Stimulated activated CD4-positive, alpha-beta T cell treated with anti-CD3 and anti-CD28 coated beads, Interleukin-1b, Interleukin-23, amount 100 ng/mL, for 24 hours (primary cell): ENCODE measurements around the gene SGO2.

Source experiments
- DNase-seq, 4 experiments: peaks; one replicate each; pipeline ENCODE4 v3.0.0-alpha.2; 2020; ENCODE audit warnings: low read depth in 4 of 4, low spot score in 1 of 4

Gene SGO2, protein sequence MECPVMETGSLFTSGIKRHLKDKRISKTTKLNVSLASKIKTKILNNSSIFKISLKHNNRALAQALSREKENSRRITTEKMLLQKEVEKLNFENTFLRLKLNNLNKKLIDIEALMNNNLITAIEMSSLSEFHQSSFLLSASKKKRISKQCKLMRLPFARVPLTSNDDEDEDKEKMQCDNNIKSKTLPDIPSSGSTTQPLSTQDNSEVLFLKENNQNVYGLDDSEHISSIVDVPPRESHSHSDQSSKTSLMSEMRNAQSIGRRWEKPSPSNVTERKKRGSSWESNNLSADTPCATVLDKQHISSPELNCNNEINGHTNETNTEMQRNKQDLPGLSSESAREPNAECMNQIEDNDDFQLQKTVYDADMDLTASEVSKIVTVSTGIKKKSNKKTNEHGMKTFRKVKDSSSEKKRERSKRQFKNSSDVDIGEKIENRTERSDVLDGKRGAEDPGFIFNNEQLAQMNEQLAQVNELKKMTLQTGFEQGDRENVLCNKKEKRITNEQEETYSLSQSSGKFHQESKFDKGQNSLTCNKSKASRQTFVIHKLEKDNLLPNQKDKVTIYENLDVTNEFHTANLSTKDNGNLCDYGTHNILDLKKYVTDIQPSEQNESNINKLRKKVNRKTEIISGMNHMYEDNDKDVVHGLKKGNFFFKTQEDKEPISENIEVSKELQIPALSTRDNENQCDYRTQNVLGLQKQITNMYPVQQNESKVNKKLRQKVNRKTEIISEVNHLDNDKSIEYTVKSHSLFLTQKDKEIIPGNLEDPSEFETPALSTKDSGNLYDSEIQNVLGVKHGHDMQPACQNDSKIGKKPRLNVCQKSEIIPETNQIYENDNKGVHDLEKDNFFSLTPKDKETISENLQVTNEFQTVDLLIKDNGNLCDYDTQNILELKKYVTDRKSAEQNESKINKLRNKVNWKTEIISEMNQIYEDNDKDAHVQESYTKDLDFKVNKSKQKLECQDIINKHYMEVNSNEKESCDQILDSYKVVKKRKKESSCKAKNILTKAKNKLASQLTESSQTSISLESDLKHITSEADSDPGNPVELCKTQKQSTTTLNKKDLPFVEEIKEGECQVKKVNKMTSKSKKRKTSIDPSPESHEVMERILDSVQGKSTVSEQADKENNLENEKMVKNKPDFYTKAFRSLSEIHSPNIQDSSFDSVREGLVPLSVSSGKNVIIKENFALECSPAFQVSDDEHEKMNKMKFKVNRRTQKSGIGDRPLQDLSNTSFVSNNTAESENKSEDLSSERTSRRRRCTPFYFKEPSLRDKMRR

DNA sequence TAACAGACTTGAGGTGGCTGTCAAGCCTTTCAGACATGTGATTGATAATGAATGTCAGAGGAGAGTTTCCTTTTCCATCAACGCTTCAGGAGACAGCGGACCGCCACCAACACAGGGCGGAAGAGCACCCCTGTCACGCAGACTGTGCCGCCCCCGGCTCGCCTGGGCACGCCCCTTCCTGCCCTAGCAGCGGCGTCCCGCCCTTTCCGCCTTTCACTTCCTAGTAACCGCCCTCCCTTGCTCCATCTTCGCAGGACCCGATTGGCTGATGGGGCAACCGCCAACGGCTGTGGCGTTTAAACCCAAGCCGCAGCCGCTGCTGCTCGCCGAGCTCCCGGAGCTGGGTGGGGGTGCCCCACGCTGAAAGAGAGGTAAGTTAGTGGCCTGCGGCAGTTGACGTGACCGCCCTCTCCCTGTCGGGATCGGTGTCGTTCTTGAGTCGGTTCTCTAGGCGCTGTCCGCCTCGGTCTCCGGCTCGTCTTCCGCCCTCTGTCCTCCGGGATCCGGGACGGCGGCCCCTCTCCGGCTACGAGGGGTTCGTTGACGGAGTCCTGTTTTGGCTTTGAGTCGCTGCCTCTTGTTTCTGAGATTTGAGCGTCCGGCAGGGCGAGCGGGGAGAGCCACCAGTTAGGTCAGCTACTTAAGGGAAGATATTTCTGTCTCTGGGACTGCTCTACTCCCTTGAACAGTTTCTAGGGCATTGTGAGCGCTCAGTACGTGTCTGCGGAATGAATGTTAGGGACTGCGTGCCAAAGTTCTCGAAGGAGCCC, at the start of gene SGO2:
TSS of gene SGO2 (plus strand) at position 326 of the 770 bp plus-strand sequence. CDS start 6,769 bp downstream, outside the sequence.
- peak; percentile 84 to 94 (median 89) for DNase-seq

DNA sequence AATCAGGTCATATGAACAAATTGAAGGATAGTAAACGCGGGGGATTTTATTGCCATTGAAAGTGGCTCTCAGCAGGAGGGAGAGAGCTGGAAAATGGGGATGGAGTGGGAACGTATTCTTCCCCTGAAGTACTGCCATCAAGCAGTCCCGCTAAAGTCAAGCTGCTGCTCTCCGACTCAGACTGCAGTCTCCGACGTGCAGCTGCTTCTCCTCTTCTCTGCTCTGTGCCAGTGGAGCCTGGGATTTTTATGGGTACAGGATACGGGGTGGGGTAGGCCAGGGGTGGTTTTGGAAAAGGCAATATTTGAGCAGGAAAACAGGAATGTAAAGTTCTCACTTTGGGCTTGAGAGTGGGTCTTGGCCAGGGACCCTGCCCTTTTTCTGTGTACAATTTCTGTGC, 49.2 kb upstream of the SGO2 start:
- no peak for DNase-seq

DNA sequence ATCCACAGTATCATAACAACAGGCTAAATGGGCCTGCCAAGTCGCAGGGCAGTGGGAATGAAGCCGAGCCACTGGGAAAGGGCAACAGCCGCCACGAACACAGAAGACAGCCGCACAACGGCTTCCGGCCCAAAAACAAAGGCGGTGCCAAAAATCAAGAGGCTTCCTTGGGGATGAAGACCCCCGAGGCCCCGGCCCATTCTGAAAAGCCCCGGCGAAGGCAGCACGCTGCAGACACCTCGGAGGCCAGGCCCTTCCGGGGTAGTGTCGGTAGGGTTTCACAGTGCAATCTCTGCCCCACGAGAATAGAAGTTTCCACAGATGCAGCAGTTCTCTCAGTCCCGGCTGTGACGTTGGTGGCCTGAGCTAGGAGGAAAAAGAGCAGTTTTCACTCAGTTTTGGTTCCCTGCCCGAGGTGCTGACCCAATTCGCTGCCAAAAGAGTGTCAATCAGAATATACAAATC, 48.3 kb upstream of the SGO2 start:
- no peak for DNase-seq

DNA sequence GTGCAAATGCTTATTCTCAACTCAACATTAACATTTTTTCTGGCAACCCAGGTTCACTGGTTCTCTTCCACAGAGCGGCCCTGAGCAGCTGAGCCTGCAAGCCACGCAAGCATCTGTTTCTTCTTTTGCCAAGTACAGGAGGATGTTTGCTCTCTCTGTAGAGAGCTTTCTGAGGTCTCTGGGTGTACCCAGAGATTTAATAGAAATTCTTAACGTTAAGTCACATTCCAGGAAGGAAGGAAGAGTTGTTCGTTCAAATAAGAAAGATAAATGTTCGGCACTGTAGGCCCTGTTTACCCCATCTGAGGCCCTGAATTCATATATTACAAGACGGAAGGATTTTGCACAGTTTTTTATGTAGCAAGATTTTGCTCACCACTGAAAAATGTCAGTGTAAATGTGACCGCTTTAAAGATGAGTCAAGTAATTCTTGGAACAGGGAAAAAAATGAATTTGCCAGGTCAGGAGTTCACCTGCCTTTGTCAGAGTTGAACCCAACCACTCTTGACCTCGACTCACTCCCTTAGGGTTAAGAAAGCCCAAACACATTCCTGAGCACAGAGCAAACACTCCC, 46.2 kb upstream of the SGO2 start:
- no peak for DNase-seq

DNA sequence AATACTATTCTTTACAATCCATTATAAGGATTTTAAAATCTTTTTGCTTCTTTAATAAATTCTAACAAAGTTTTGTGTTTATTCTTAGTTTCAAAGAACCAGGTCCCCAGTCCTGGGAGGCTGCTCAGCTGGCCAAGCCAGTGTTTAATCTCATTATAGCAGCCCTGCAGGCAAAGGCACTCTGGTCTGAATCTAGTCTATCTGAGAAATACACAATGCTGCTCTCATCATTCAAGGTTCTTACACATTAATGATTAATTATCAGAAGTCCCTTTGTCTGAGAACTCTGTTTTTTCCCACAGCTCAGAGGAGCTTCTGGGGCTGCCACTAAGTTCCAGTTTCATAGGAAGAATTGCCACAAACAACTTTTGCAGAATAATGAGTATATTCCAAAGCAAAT, 43.8 kb upstream of the SGO2 start:
- no peak for DNase-seq

DNA sequence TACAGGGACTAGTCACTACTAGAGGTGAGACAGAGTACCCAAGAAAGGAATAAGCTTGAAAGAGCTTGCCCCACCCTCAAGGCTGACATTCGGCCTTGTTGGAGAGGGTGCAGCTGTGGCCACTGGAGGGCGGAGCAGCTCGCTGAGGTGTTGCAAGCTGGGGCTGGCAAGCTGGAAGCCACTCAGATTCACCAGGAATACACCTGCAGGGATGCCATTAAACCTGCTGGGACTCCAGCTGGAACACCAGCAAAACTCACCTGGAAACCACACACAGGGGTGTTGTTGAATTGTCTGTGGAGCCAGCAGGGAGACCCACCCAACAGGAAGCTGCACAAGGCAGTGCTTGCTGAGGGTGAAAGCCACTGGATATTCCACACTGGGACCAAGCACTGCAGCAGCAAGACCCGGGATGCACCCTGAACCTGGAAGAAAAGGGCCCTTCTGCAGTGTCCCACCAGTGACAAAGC, 42.2 kb upstream of the SGO2 start:
- no peak for DNase-seq

DNA sequence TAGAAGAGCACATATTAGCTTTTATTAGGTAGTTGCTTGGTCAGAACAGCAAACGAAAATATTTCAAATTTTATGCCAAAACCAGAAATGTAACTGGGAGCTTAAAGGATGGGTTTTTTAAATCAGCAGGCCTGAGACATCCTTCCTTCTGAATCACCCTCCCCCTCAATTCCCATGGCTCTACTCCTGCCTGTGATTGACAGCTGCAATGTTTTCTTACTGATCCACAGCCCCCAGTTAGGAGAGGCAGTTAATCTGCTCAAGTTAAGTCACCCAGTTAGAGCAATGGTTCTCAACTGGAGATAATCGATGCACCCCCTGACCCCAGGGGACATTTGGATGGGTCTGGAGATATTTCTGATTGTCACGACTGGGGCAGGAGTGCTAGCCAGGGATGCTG, 41.1 kb upstream of the SGO2 start:
- no peak for DNase-seq

DNA sequence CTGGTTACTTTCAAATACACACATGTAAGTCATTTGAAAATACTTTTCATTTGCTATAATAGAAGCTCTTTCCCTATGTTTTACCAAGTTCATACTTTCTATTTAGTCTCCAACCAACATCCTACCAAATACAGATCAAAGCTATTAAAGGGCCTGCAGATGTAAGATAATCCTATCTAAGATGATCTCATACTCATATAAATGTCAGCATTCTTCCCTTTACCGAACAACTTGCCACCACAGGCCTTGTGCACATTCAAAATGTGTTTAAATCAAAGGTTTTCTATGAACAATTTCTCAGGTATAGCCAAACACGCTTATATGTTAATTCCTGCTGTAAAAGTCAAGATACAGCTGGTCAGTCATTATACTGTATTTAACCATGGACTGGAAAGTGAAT, 39.5 kb upstream of the SGO2 start:
- DNase-seq = no peak

DNA sequence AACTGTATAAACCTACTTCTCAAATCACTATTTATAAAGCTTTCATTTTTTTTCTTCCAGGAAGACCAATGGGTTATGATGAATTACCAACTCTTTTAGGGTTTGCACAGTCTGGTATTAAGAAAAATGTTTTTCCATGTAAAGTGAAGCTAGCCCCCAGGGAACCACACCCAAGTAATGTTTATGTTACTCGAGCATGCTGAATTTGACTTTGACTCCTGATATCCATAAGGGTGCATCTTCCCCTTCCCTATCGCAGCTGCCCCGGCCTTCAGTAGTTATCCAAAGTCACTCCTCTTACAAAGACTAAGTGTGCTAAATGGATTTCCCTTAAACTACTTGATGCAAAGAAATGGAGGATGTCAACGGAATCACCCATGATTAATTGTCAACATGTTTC, 37.8 kb upstream of the SGO2 start:
- no peak for DNase-seq

DNA sequence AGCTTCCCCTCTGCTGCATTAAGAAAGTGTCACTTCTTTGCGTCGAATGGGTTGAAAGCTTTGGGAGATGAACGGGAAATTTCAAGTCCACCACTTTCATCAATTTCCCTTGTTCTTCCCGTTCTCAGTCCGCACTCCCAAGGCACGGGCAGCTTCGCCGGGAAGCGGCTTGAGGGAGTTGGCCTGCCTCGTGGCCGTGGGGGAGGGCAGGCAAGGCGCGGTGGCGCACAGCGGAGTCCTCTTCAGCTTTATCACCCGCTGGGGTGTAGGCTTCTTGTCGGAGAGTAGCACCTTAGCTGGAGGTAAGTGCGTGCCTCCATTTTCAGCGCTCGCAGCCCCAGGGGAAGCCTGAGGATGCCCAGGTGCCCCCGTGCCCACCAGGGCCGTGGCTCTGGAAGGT, 36.0 kb upstream of the SGO2 start:
- DNase-seq = no peak

DNA sequence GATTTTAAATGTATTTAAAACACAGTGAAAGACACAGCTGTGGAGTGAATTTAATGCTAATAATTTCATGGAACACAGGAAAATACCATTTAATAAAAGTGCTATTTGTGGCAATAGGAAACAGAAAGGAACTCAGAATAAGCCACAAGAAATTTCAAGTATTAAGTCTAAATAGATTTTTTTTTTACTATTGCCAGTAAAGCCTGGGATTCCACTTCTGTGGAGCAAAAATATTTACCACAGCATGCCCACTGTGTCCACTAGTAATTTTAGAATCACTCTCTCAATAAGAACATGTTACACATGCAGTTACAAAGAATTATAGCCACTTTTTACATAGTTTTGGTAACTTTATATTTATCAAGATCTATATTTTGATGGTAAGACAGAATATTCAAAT, 33.4 kb upstream of the SGO2 start:
- no peak for DNase-seq

DNA sequence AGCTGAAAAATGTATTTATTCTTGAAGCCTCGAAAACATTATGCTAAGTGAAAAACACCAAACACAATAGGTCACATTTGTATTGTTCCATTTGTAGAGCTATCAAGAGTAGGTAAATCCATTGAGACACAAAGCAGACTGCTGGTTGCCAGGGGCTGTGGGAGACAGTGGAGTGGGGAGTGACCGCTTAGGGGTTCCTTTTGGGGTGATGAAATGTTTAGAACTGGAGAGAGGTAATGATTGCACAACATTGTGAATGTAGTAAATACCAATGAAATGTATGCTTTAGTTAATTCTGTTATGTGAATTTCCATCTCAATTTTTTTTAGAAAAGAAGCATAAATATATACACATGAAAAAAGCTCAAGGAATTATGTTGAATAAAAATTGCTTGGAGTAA, 32.0 kb upstream of the SGO2 start:
- DNase-seq = no peak

DNA sequence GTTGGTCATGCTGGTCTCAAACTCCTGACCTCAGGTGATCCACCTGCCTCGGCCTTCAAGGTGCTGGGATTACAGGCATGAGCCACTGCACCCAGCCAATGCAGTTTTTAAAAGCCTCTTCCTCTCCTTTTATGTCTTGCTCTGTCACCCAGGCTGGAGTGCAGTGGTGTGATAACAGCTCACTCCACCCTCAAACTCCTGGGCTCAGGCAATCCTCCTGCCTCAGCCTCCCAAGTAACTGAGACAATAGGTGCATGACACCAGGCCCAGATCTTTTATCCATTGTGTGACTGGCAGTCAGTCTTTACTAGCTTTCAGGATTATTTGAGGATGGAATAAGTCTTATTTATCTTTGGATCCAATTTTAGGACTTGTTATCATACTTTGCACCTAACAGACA, 29.3 kb upstream of the SGO2 start:
- no peak for DNase-seq

DNA sequence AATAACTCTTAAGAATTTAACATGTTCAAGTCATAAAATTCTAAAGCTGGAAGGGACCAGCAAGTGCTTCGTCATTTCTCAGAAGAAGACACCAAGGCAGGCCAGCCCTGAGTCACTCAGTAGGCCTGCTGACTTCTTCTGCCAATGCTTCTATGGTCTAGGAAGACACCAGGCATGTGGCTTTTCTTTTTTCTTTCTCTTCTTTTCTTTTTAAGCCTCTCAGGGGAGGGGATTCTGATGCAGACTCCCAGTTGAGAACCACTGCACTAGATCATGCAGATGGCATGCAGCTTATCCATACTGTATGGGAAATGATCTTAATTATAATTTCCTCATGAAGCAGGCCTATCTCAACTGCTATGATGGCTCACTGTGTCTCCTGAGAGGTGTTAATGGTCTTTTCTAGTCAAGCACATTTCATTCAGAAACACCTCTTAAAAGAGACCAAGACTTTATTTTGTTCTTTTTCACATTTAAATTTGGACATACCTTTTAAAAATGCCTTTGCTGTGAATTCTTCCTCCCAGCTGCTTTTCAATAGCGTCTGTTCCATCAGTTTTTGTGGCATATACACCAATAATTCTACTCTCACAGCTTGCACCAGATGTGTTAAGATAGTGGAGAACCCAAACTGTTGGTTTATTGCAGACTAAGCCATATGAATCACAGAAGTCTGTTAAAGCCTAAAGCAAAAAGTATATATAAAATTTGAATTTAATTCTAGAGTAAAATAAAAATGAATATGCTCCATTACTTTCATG, 27.4 kb upstream of the SGO2 start:
- DNase-seq = no peak

DNA sequence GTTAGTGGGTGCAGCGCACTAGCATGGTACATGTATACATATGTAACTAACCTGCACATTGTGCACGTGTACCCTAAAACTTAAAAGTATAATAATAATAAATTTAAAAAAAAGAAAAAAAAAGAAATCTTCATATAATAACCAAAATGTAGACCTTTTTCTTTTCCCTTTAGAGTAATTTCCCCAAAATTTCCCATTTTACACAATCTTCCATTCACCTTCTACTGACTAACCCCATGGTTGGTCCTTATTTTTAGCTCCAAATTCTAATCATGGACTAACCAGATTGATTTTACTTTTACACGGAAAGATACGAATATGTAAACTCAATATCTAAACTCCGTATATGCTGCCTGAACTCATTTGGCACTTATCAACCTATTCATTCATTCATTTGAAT, 23.8 kb upstream of the SGO2 start:
- DNase-seq = no peak

DNA sequence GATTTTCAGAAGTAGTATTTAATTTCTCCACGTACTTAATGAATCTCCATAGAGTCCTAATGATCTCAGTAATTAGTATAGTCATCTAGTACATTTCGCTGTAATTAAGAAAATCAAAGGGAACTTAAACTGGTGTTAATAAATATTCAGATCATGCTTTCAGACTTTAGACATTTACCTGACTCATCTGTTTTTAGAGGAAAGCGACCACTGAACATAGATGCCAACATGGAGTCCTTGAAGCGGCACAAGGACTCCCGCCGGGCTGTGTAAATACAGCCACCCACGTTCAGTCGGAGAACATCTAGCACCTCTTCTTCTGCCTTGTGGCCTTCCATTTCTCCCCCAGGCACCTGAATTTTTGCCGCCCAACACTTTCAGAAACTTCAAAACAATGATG, 19.3 kb upstream of the SGO2 start:
- DNase-seq = no peak

DNA sequence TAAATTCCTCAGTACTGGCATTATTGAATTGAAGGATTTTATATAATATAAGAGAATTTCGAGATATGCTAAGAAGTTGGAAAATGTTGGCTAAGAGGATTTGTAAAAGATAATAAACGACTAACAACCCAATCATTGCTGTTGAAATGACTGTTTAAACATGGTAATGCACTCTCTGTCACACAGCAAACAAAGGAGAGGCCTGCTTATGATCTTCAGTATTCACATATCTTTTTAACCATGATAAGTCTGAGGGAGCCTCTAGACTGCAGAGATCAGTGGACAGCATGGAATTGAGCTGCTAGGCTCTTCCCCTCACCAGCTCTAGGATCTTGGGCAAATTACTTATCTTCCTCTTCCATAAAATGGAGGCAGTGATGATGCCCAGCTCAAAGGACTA, 18.8 kb upstream of the SGO2 start:
- no peak for DNase-seq

DNA sequence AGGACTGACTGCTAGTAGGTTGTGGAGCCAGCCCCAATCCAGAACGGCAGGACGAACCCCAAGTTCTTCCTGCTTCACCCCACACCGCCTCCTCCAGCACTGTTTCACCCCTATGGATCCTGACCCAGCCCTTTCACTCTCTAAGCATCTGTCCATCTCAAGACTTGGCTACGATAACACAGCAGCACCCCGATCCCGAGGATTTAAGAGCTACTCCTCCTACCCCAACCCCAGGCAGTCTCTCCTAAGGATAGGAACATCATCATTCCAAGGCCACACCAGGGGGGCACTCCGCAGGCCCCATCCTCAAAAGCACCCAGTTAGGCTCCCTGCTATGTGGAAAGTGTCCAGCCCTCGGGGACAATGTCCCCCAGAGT, 16.8 kb upstream of the SGO2 start:
- DNase-seq = no peak

DNA sequence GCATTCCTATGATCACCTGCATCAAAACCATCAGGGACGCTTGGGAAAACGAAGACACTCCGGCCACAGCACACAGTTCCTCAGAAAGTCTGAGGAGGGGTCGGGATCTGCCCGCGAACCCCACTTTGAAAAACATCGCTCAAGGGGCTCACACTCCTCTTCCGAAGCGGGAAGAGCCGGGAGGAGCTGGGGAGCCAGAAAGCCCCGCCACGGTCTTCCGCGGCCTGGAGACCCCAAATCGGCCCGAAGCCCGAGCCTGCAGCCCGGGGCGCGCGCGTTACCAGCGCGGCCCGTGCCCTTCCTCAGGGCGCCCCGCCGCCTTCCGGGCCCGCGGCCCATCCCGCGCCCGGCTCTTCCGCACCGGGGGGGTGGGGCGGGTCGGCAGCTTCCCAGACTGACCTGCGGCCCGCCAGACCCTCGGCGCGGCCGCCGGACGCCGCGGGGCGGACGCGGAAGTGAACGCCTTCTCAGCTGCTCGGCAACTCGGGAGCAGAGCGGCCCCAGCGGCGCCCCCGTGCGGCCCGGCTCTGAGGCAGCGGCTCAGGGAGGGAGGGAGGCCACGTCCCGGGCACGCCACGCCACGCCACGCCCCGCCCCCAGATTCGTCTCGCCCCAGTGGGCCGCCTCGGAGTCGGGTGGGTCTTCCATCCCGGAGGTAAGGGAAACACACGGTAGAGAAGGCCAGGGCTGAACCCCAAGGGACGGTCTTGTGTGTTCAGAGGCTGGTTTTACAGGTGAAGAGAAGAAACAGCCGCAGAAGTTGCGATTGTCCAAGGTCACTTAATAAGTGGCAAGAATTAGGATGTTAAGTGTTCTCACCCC, 16.2 kb upstream of the SGO2 start, which contains the start of gene KCTD18:
TSS of gene KCTD18 (minus strand) at position 457 of the 822 bp plus-strand sequence. CDS start 3,052 bp downstream, outside the sequence.
- DNase-seq = peak; percentile 79 to 91 (median 85)
